Transverse colon (tissue), 4 donors: ENCODE results near the gene MEIKIN. TPM values are rescaled to one million over a fixed set of nuclear protein-coding genes. Genes with fewer than 3 reads are reported as not detected.

Experiments used
- DNase-seq: peaks from one replicate; pipeline ENCODE4 v3.0.0-alpha.2; 2019
- H3K27ac ChIP-seq, 4 donors: fragments of 200-600 bp; sonication (generic); 2 replicates each; pipeline ENCODE4 v1.5.1; 2016 to 2018; ENCODE audit warnings: inconsistent platforms in 4 of 4
- H3K27me3 ChIP-seq: fragments of 200-600 bp; sonication (generic); 2 replicates; pipeline ENCODE4 v1.5.1; 2017; ENCODE audit warnings: inconsistent platforms
- H3K36me3 ChIP-seq, 4 donors: fragments of 200-600 bp; sonication (generic); 2 replicates each; pipeline ENCODE4 v1.5.1; 2017 to 2019; ENCODE audit warnings: inconsistent platforms in 4 of 4
- H3K4me1 ChIP-seq, 4 donors: fragments of 200-600 bp; sonication (generic); 2 replicates each; pipeline ENCODE4 v1.5.1; 2017 to 2020; ENCODE audit warnings: inconsistent platforms in 4 of 4
- H3K4me3 ChIP-seq, 4 donors: fragments of 200-600 bp; sonication (generic); 1 replicate in 1 of 4; 2 replicates in 3 of 4; pipeline versions ENCODE4 v1.5.1 to v1.6.1; 2017 to 2019; ENCODE audit warnings: inconsistent platforms in 4 of 4
- H3K9me3 ChIP-seq, 2 donors: fragments of 200-600 bp; sonication (generic); 2 replicates each; pipeline ENCODE4 v1.5.1; 2017 to 2019; ENCODE audit warnings: inconsistent platforms in 2 of 2
- CTCF ChIP-seq, 5 experiments: fragments of 200-600 bp in 3 of 5; fragments of 450-650 bp in 2 of 5; sonication (generic) in 3 of 5; IDR thresholded peaks; 1 replicate in 2 of 5; 2 replicates in 3 of 5; pipeline ENCODE4 v1.5.1; 2016 to 2017; ENCODE audit warnings: antibody characterized with exemption in 5 of 5, inconsistent platforms in 3 of 5, mild to moderate bottlenecking in 2 of 5, moderate library complexity in 1 of 5
- EP300 ChIP-seq: sonication (generic); formaldehyde crosslinking; IDR thresholded peaks from one replicate; pipeline ENCODE4 v1.6.1; 2017; ENCODE audit warnings: antibody characterized with exemption, low read depth
- POLR2A ChIP-seq: fragments of 450-650 bp; IDR thresholded peaks from one replicate; pipeline ENCODE4 v1.6.1; 2016; ENCODE audit warnings: antibody characterized with exemption, mild to moderate bottlenecking, moderate library complexity
- POLR2AphosphoS5 ChIP-seq, 3 donors: sonication (generic); formaldehyde crosslinking; IDR thresholded peaks; one replicate each; pipeline ENCODE4 v1.6.1; 2016; ENCODE audit warnings: antibody characterized with exemption in 3 of 3
- WGBS, 2 donors: methylation state at CpG; one replicate each; pipeline ENCODE4 v1.1.5; 2018; ENCODE audit warnings: low coverage in 1 of 2; 5-methylcytosine and 5-hydroxymethylcytosine counted together
- in situ Hi-C, 4 donors: fragments of 200-750 bp; cut with MboI; loops; one replicate each; pipeline versions ENCODE4 v1.15.0 to v1.15.1; 2017; ENCODE audit warnings: low sequenced_read_pairs in 3 of 4, low pct_ligation_motif_present in 1 of 4, low pct_unique_long_range_greater_than_20kb in 1 of 4
- intact Hi-C: fragments of 100-400 bp; cut with DNase I; formaldehyde crosslinking; loops from one replicate; pipeline ENCODE4 v1.15.1; 2023; ENCODE audit warnings: low total_unique reads
- total RNA-seq, 4 donors: library from RNA; depleted of rRNA; stranded (reverse); fragments of >200 nt; gene quantifications; one replicate each; pipeline ENCODE4 v1.1.0, GENCODE V29; 2016

Gene MEIKIN
- total RNA-seq, 4 donors from 2014 or later = not detected

- Histone ChIP-seq H3K27me3 (no peaks in the 10 kb centered on the region), H3K27ac (no peak overlapping the region), H3K4me1 (no peaks in the 10 kb centered on the region), H3K36me3 (no peaks in the 10 kb centered on the region), H3K4me3 (no peak overlapping the region), H3K9me3 (no peaks in the 10 kb centered on the region)
- WGBS, 2 donors = 55 to 75% methylated on average over 2 of the region's 2 CpGs
- TF ChIP-seq POLR2A (no peak), EP300 (no peak), POLR2AphosphoS5 (IDR thresholded peaks at IDR 0.05) (no peak), CTCF (IDR thresholded peaks at IDR 0.05) (no peak)
- in situ Hi-C loops (no loop called here), intact Hi-C loops (no loop called here)
- DNase-seq = no peak
Measured at GRCh38 chr5:131825404-131826013, 120.0 kb downstream of the MEIKIN start.

- no peak for DNase-seq
- intact Hi-C loops (no loop called here), in situ Hi-C loops (no loop called here)
- H3K27ac ChIP-seq = no peak overlapping the region
- H3K27me3 ChIP-seq = no peaks in the 10 kb centered on the region
- no peaks in the 10 kb centered on the region for H3K9me3 ChIP-seq
- WGBS, 2 donors = 89 to 100% methylated on average over 1 of the region's 1 CpG
- H3K4me3 ChIP-seq = no peak overlapping the region
- TF ChIP-seq EP300 = no peak
- no peak for TF ChIP-seq POLR2AphosphoS5 (IDR thresholded peaks at IDR 0.05)
- no peaks in the 10 kb centered on the region for H3K4me1 ChIP-seq
- no peaks in the 10 kb centered on the region for H3K36me3 ChIP-seq
Measured at GRCh38 chr5:131824631-131825030, 120.8 kb downstream of the MEIKIN start.

GRCh38 chr5:131821221-131821620 lies 124.2 kb downstream of the MEIKIN start:
- TF ChIP-seq CTCF (IDR thresholded peaks at IDR 0.05) (no peak), EP300 (no peak), POLR2A (no peak), POLR2AphosphoS5 (IDR thresholded peaks at IDR 0.05) (no peak)
- no peaks in the 10 kb centered on the region for H3K9me3 ChIP-seq
- H3K4me1 ChIP-seq = no peaks in the 10 kb centered on the region
- 82 to 84% methylated on average over 1 of the region's 1 CpG for WGBS, 2 donors
- H3K27ac ChIP-seq = no peak overlapping the region
- no peak for DNase-seq
- intact Hi-C loops = no loop called here
- no peaks in the 10 kb centered on the region for H3K27me3 ChIP-seq
- in situ Hi-C loops = no loop called here
- H3K4me3 ChIP-seq = no peak overlapping the region
- H3K36me3 ChIP-seq = no peaks in the 10 kb centered on the region

- TF ChIP-seq CTCF (IDR thresholded peaks at IDR 0.05) (no peak), POLR2AphosphoS5 (IDR thresholded peaks at IDR 0.05) (no peak)
- in situ Hi-C loops = no loop called here
- WGBS, 2 donors = 76 to 82% methylated on average over 2 of the region's 2 CpGs
Measured at GRCh38 chr5:131818001-131818724, 127.3 kb downstream of the MEIKIN start.

More at GRCh38 chr5:131818001-131818724, 127.3 kb downstream of the MEIKIN start:
- Histone ChIP-seq H3K4me1 (no peaks in the 10 kb centered on the region), H3K27me3 (no peaks in the 10 kb centered on the region), H3K9me3 (no peaks in the 10 kb centered on the region), H3K27ac (no peak overlapping the region), H3K4me3 (no peak overlapping the region), H3K36me3 (no peaks in the 10 kb centered on the region)
- intact Hi-C loops = no loop called here
- DNase-seq = no peak
